GM19324 (cell line): ENCODE results near the gene SLC4A8.
"Not testable (repeated sequence)": the region's sequence is repeated elsewhere in the genome, so short reads cannot be mapped to it uniquely, and the experiment has no call there.

Experiments
- ATAC-seq: cut with Tn5 transposase; IDR thresholded peaks from one replicate; pipeline ENCODE4 v1.9.1; 2021; ENCODE audit warnings: mild to moderate bottlenecking, moderate library complexity; ENCODE audit not compliant: unreplicated experiment, low FRiP score

Gene SLC4A8

DNA sequence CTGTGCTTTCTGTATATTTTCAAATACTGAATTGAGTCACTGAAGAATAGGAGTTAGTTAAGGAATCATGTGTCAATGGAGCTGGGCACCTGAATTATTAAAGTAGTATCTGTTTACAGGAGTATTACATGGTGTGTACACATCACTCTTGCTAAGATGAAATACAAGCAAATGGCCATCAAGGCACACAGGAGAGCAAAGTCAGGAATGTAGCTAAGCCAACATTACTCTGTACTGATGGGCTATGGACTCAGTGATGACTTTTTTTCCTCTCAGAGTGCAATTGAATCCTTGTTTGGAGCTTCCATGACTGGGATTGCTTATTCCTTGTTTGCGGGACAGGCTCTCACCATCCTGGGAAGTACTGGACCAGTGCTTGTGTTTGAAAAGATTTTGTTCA, 45.5 kb downstream of the SLC4A8 start:
- ATAC-seq: no peak

DNA sequence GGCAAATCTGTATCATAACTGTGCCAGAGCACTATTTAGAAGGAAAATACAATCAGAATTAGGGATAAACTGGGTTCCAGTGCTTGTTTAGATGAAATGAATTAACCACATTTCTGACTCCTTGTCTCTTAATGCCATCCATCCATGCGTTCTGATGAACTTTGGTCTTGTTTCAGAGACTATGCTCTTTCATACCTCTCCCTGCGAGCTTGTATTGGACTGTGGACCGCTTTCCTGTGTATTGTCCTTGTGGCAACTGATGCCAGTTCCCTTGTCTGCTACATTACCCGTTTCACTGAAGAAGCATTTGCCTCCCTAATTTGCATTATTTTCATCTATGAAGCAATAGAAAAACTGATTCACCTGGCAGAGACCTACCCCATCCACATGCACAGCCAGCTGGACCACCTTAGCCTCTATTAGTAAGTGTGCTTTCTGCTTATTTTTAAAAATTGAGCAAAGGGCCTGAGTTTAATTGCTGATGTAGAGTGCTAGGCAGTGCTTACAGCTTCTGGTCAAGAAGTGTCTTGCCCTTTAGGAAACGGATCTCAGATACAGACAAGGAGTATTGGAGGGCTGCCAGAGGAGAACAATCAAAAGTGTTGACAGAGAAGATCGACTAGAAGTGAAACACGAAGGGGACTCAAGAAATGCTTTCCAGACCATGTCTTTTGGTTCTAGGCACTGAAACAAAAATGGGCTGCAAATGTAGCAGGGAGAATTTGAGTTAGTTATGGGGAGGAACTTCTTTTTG, 46.7 kb downstream of the SLC4A8 start:
- ATAC-seq: no peak

DNA sequence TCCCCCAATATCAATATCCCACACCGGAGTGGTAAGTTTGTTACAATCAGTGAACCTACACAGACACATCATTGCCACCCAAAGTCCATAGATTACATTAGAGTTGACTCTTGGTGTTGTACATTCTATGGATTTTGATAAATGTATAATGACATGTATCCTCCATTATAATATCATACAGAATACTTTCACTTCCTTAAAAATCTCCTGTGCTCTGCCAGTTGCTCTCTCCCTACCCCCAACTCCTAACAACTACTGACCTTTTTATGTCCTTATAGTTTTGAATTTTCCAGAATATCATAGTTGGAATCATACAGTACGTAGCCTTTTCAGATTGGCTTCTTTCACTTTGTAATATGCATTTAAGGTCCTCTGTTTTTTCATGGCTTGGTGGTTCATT, 48.4 kb downstream of the SLC4A8 start:
- no peak for ATAC-seq

- ATAC-seq: no peak
Observed at GRCh38 chr12:51473947-51474346, 49.3 kb downstream of the SLC4A8 start.

DNA sequence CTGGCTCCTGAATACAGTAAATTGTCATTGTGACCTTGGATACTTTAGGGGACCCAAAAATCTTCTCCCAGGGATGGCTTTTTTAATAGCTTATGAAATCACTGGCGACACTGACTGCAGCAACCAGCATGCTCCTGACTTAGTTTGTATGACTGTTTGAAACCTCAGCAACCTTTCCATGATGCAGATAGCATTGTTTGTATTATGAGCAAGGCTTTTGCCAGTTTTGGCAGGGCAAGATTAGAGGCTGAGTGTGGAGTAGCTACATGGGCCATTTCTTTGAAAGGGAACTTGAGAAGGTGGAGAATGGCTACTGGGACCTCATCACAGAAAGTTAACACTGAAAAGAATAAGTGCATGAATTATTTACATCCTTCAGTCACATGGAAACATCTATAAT, 50.9 kb downstream of the SLC4A8 start:
- ATAC-seq: no peak

DNA sequence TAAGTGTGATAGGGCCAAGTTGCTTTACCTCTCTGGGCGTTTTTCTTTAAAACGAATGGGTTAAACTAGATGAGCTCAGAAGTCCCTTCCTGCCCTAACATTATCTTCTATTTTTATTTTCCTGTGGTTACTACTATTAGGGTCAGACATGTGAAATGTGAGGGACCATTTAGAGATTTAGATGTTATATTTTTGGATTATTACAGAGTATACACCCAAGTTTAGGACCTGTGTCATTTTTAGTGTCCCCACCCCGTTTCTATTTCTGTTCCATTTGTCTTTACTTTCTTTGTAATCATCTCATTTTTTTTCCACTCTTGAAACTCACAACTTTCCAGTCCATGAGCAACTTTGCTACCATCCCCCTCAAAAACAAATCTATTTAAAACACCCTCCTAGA, 56.3 kb downstream of the SLC4A8 start:
- ATAC-seq: no peak

DNA sequence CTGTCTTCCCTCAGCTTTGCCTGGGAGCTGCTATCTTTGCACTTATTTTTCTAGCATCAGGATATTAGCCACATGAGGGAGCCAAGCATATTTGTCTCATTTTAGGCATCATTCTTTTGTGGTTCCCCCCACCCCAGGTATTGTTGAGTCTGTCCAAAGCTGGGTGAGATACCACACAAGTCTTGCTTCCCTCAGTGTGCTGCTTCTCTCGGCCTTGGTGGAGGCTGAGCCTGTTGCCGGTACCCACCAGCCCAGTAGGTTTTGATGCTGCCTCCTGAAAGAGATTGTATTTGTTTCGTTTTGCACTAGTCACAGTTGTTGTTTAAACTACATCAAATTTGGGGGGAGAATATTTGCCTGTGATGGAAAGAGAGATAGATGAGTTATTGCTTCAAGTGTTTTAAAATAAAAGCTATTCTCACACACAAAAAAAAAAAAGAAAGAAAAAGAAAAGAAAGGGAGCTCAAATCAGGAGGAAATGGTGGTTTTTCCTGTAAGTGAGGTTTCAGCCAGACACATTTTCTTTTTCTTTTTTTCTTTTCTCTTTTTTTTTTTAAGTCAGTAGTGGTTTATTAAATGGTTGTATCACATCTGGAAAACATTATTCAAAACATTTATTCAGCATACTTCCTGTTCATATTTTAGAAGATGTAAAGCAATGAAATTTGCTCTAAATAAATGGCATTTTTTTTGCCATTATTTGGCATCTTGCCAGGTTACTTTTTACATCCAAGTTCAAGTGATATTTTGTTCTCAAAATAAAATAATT, 58.5 kb downstream of the SLC4A8 start:
- no peak for ATAC-seq

DNA sequence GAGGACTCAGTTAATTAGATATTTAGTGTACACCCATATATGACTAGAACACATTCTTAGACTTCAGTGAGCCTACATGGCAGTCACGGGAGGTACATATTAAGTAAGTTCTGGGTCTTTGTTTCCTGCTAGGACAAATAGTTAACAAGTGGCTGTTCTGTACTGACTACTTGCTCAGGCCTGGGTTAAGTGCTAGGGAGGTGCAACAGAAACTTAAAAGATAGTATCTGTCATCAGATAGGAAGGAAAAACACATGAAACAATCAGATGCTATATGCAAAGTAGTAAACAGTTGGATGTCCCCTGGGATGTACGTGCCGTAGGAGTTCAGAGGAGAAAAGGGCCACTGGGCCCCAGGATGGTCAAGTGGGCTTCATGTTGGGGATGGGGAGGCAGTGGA, 59.5 kb downstream of the SLC4A8 start:
- no peak for ATAC-seq

DNA sequence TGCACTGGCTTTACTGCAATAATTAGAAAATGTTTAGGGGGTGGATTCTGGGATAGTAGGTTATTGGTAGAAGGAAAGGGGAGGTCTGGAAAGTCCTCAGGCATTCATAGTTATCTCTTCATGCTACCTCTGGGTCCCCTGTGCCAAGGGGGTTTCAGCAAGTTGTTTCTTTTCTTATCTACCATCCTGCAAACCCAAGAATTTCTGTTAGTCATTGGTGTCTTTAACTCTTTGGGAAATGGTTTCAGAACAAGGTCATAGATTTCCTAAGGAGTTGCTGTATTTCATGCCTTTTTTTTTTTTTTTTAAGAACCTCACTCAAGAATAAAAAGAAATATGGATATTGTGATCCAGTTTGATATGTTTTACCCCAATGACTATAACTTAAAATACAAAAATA, 63.6 kb downstream of the SLC4A8 start:
- ATAC-seq: no peak

DNA sequence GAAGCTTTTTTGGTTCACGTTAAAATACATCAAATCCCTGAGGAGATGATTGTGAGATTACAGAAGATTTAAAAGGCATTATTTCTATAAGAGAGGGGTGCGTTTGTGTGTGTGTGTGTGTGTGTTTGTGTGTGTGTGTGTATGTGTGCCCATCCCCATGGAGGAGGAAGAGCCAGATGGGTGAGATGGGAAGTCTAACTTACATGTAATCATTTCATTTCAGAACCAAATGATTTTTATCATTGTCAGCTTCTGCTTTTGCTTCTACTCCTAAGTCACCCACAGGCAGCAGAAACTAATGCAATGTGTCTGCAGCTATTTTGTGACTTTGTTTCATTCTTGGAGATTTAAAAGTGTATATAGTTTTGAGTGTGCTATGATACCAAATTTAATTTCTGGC, 68.7 kb downstream of the SLC4A8 start:
- no peak for ATAC-seq

DNA sequence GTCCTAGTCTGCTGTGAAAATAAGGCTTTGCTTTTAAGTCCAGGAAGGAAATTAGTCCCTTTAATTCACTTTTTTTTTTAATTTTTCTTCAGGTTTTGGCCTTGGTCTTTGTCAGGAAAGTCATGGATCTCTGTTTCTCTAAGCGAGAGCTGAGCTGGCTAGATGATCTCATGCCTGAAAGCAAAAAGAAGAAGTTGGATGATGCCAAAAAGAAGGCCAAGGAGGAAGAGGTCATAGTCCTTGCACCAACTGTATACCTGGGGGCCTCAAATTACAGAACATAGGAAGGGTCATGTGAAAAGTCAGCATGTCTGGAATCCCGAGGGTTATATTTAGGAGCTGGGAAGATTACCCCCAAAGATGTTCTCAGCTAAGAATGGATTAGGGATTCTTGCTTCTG, 72.3 kb downstream of the SLC4A8 start:
- ATAC-seq: no peak

GRCh38 chr12:51504851-51505250, 80.2 kb downstream of the SLC4A8 start:
- no peak for ATAC-seq

GRCh38 chr12:51505360-51506105, 80.9 kb downstream of the SLC4A8 start:
- ATAC-seq: no peak

DNA sequence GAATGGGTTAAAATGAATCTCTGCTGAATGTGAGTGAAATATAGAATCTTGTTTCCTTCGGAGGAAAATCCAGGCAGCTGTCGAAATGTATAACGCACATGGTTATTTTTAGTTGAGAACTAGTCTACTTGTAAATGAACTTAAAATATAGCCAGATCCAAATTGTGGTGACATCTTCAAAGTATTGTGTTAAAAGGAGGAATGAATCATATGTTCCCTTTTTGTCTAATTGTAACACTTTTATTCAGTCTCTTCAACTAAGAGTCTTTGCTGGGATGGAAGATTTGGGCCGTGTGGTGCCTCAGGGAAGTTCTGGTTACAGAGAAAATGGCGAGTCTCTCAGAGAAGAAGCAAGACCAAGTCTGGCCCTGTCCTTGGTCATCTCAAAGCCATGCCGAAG, 82.5 kb downstream of the SLC4A8 start:
- ATAC-seq: no peak

DNA sequence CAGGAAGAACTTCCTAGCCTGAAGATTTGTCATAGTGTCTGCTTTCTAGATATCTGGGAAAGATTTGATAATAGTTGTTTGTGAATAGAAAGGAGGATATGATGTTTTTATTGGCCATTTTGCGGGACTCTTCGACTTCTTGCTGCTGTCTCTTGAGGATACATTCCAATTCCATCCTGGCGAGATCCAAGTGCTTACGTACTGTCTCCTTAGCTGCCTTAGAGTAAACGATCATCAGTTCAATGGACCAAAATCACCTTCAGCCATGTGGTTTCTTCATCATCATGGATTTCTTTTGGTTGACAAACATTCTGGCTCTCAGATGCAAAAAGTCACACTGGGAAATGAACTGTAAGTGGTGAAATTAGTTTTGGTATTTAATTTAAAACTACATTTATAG, 83.7 kb downstream of the SLC4A8 start:
- ATAC-seq: no peak

DNA sequence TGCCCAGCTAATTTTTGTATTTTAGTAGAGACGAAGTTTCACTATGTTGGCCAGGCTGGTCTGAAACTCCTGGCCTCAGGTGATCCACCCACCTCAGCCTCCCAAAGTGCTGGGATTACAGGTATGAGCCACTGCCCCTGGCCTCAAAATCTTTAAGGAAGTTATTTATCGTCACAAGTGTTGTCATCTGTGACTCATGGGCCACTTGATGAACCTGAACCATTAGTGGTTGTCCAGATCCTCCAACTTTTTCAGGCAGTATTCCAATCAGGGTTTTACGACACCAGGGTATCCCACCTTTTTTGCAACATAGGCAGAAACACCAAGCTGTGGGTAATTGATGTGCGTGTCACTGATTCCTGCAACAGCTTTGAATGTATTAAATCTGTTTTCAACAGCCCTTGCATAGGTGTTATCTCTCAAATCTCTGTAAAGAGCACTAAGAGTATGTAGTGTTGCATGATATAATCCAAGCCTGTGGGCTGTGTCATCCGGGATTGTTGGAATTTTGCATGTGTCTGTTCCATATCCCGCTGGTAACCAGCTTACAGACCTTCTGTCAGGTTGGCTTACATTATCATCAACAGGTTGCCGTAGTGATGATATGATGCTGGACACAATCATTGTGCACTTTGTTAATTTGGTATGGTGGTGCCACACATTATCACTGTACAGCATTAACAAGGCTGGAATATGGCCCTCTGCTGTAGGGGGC, 87.1 kb downstream of the SLC4A8 start:
- ATAC-seq: no peak

- no peak for ATAC-seq
Observed at GRCh38 chr12:51512438-51512837, 87.8 kb downstream of the SLC4A8 start.

DNA sequence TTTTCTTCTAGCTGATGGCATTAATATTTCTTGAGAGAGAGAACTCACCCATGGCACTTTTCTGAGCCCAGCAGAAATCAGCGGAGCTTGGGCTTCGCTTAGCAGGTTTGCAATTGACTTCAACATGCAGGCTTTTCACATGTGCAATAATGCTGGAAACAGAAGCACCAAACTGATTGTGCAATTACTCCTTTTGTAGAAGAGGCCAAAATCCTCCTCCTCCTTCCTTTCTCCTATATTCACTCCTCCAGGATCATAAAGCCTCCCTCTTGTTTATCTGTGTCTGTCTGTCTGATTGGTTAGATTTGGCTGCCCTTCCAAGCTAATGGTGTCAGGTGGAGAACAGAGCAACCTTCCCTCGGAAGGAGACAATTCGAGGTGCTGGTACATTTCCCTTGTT, 90.4 kb downstream of the SLC4A8 start:
- not testable (repeated sequence) for ATAC-seq

DNA sequence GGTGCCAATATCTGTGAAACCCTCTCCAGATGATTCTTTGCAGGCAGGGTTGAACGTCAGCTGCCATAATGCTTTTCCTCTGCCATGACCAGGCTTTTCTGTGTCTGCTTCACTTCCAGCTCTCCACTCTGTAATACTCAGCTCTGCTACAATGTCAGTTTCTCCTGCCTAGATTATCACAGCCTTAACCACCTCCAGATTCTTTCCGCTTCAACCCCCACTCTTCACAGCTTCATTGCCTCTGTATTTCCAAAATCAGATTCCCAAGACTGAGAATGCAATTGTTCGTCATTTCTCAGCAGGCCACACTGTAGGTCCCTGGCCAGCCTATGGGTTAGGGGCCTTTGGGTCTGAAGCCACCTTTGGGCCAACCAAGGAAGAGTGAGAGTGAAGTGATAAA, 92.7 kb downstream of the SLC4A8 start:
- ATAC-seq: no peak

- no peak for ATAC-seq
Observed at GRCh38 chr12:51517800-51518199, 93.2 kb downstream of the SLC4A8 start.

DNA sequence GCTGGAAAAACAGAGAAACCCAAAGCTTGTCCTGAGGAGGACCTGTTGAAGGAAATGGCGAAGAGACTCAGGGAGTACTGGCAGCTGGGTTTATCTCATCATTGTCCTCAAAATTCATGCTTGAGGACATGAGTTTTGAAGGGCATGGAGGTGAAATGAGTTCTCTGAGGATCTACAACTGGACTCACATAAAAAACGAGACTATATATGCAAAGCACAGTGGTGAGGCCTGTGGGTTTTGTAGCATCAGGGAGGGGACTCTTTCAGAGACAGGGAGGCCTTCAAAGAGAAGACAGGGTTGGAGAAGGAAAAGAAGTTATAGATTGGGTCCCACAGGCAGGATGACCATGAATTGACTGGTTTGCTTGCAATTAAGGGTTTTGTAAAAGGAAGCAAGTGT, 95.1 kb downstream of the SLC4A8 start:
- no peak for ATAC-seq
